ENCODE data around the gene SETD6. TPM values are rescaled to one million over a fixed set of nuclear protein-coding genes. Genes with fewer than 3 reads are reported as not detected.

The SETD6 gene
- total RNA-seq = 33.4 and 34.4 TPM in 2 replicates

GRCh38 chr16:58515125-58515870 is at the start of gene SETD6:
SETD6 (plus strand) TSS chr16:58515517; CDS start chr16:58515538, 21 bp downstream.
- Mint-ChIP-seq H3K36me3 (ENCODE audit: low read depth) (peaks cover 36% of the 10 kb centered on the region), H3K9me3 (no peaks in the 10 kb centered on the region), H3K27me3 (no peaks in the 10 kb centered on the region), H3K4me3 (peak within 1 kb of the TSS; percentile 94), H3K27ac (peak within 1 kb of the TSS; percentile 91), H3K4me1 (peaks cover 19% of the 10 kb centered on the region)
- intact Hi-C loops (cut with micrococcal nuclease) = loop anchor here (1.0 kb wide), 1 partner anchor 115 kb away; no protein-coding TSS in a partner anchor
- DNase-seq = peak; percentile 96

- H3K27me3 Mint-ChIP-seq = peaks cover 62% of the 10 kb centered on the region
Measured at GRCh38 chr16:58465817-58466216, 49.5 kb upstream of the SETD6 start.

GRCh38 chr16:58466396-58466795 is 48.9 kb upstream of the SETD6 start:
- Mint-ChIP-seq H3K36me3 (ENCODE audit: low read depth) (no peaks in the 10 kb centered on the region), H3K4me3 (no peak overlapping the region), H3K27me3 (peaks cover 59% of the 10 kb centered on the region), H3K27ac (no peak overlapping the region), H3K4me1 (peaks cover 2% of the 10 kb centered on the region), H3K9me3 (no peaks in the 10 kb centered on the region)
- intact Hi-C loops (cut with micrococcal nuclease) = no loop called here
- DNase-seq = no peak

More at GRCh38 chr16:58465817-58466216, 49.5 kb upstream of the SETD6 start:
- no peak for DNase-seq
- H3K9me3 Mint-ChIP-seq = no peaks in the 10 kb centered on the region
- H3K4me1 Mint-ChIP-seq = peaks cover 2% of the 10 kb centered on the region
- H3K36me3 Mint-ChIP-seq (ENCODE audit: low read depth) = no peaks in the 10 kb centered on the region
- no peak overlapping the region for H3K4me3 Mint-ChIP-seq
- no peak overlapping the region for H3K27ac Mint-ChIP-seq
- intact Hi-C loops (cut with micrococcal nuclease) = no loop called here

GRCh38 chr16:58467905-58468304 is 47.4 kb upstream of the SETD6 start:
- DNase-seq = no peak
- no peak overlapping the region for H3K27ac Mint-ChIP-seq
- peaks cover 2% of the 10 kb centered on the region for H3K4me1 Mint-ChIP-seq
- no peaks in the 10 kb centered on the region for H3K9me3 Mint-ChIP-seq
- intact Hi-C loops (cut with micrococcal nuclease) = no loop called here
- H3K27me3 Mint-ChIP-seq = peaks cover 45% of the 10 kb centered on the region
- H3K4me3 Mint-ChIP-seq = no peak overlapping the region
- H3K36me3 Mint-ChIP-seq (ENCODE audit: low read depth) = no peaks in the 10 kb centered on the region

DNA sequence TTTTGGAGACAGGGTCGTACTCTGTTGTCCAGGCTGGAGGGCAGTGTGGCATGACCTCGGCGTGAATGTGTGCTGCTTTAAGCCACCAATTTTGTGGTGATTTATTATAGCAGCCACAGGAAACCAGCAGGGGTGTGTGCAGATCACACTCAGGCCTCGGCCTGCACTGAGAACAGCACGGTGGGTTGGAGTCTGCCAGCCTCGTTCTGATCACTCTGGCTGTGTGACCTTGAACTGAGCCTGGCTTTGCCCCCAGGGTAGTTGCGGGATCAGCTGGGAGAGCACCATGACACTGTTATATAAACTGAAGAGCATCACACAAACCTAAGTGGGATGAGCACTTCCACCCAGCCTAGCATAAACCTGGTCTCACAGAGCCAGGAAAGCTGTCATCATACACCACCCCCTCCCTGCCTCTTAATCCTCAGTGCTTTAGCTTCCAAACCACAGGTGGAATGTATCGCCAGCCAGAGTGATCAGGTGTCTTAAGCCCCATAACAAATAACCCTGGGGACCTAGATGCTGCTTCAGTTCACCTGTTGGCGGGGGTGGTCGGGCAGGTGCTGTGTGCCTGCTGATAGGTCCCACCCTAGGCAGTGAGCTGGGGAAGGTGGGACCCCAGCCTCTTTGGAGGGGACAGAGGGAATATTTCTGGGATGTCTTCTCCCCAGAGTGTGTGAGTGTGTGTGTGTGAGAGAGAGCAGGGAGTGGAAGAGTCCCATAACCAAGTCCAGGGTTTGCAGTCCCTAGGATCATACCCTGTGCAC is 43.9 kb upstream of the SETD6 start:
- Mint-ChIP-seq H3K27ac (no peak overlapping the region), H3K4me1 (no peaks in the 10 kb centered on the region), H3K4me3 (no peak overlapping the region), H3K9me3 (no peaks in the 10 kb centered on the region), H3K36me3 (ENCODE audit: low read depth) (no peaks in the 10 kb centered on the region), H3K27me3 (peaks cover 35% of the 10 kb centered on the region)
- intact Hi-C loops (cut with micrococcal nuclease) = no loop called here
- no peak for DNase-seq

DNA sequence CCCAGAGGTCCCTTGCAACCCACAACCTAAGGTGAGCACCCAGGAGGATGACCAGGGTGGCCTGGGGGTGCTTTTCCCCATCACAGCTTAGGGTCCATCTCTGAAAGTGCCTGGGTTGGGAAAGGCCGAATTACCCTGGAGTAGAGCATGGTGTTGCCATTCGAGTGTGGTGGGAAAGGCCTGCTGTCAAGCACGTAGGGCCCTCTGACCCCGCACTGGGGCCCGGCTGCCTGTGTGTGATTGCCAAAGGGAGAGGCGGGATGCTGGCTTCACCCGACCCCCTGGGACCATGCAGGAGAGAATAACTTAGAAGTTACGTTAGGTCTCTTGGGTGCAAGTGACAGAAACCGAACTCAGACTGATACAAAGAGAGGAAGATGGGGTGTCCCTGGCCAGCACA is 43.1 kb upstream of the SETD6 start:
- H3K4me1 Mint-ChIP-seq = no peaks in the 10 kb centered on the region
- no peak overlapping the region for H3K27ac Mint-ChIP-seq
- no peak overlapping the region for H3K4me3 Mint-ChIP-seq
- no peaks in the 10 kb centered on the region for H3K9me3 Mint-ChIP-seq
- intact Hi-C loops (cut with micrococcal nuclease) = no loop called here
- DNase-seq = no peak
- H3K36me3 Mint-ChIP-seq (ENCODE audit: low read depth) = no peaks in the 10 kb centered on the region
- H3K27me3 Mint-ChIP-seq = peaks cover 31% of the 10 kb centered on the region

DNA sequence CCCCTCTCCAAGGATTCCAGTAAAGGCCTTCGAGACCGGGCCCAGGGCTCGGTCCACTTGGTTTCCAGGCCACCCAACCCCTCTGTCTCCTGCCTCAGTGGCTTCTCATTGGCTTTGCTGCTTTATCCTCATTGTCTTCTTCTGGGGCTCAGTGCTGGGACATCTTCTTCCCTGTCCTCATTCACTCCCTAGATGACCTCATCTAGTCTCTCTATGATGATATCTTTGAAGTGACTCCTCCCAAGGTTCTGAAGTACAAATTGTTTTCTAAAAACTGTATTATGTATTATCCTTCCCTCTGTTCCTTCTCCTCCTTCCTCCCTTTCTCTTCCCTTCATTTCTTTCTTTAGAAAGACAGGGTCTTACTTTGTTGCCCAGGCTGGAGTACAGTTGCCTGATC is 42.5 kb upstream of the SETD6 start:
- no peak overlapping the region for H3K4me3 Mint-ChIP-seq
- H3K36me3 Mint-ChIP-seq (ENCODE audit: low read depth) = no peaks in the 10 kb centered on the region
- DNase-seq = no peak
- intact Hi-C loops (cut with micrococcal nuclease) = no loop called here
- no peak overlapping the region for H3K27ac Mint-ChIP-seq
- no peaks in the 10 kb centered on the region for H3K4me1 Mint-ChIP-seq
- H3K9me3 Mint-ChIP-seq = no peaks in the 10 kb centered on the region
- peaks cover 29% of the 10 kb centered on the region for H3K27me3 Mint-ChIP-seq

- intact Hi-C loops (cut with micrococcal nuclease) = no loop called here
- no peaks in the 10 kb centered on the region for H3K4me1 Mint-ChIP-seq
- no peak overlapping the region for H3K27ac Mint-ChIP-seq
- peaks cover 20% of the 10 kb centered on the region for H3K27me3 Mint-ChIP-seq
- DNase-seq = no peak
- H3K9me3 Mint-ChIP-seq = no peaks in the 10 kb centered on the region
- H3K4me3 Mint-ChIP-seq = no peak overlapping the region
- no peaks in the 10 kb centered on the region for H3K36me3 Mint-ChIP-seq (ENCODE audit: low read depth)
Measured at GRCh38 chr16:58474296-58474695, 41.0 kb upstream of the SETD6 start.

DNA sequence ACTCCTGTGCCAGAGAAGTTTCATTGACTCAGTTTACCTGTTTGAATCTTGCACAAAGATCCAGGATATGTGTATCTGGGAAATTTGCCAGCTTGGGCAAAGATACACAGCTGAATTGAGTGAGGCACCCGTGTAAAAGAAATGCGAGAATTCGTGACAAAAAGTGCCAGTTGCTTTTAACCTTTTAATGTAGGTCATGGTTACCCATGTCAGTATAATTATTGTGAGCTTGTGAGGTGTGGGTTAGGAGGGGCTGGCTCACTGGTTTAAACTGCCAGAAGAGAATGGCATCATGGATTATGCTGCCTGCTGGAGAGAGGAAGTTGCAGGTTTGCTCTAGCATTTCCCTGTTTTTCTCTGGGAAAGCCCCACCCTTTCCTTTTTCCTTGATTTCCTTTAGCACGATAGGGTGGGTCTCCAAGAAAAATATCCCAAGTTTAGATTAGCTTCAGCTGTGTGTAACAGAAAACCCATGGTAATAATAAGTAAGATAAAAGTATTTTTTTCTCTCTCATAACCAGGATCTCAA is 40.2 kb upstream of the SETD6 start:
- no peak for DNase-seq
- H3K36me3 Mint-ChIP-seq (ENCODE audit: low read depth) = no peaks in the 10 kb centered on the region
- H3K4me1 Mint-ChIP-seq = no peaks in the 10 kb centered on the region
- H3K9me3 Mint-ChIP-seq = no peaks in the 10 kb centered on the region
- no peak overlapping the region for H3K4me3 Mint-ChIP-seq
- peaks cover 17% of the 10 kb centered on the region for H3K27me3 Mint-ChIP-seq
- no peak overlapping the region for H3K27ac Mint-ChIP-seq
- intact Hi-C loops (cut with micrococcal nuclease) = no loop called here

GRCh38 chr16:58476791-58477190 is 38.5 kb upstream of the SETD6 start:
- H3K36me3 Mint-ChIP-seq (ENCODE audit: low read depth) = no peaks in the 10 kb centered on the region
- no peak overlapping the region for H3K4me3 Mint-ChIP-seq
- H3K4me1 Mint-ChIP-seq = no peaks in the 10 kb centered on the region
- no peak for DNase-seq
- intact Hi-C loops (cut with micrococcal nuclease) = no loop called here
- no peaks in the 10 kb centered on the region for H3K9me3 Mint-ChIP-seq
- peaks cover 14% of the 10 kb centered on the region for H3K27me3 Mint-ChIP-seq
- H3K27ac Mint-ChIP-seq = no peak overlapping the region

GRCh38 chr16:58478427-58478826 is 36.9 kb upstream of the SETD6 start:
- H3K4me1 Mint-ChIP-seq = no peaks in the 10 kb centered on the region
- DNase-seq = no peak
- H3K27ac Mint-ChIP-seq = no peak overlapping the region
- peaks cover 13% of the 10 kb centered on the region for H3K27me3 Mint-ChIP-seq
- no peaks in the 10 kb centered on the region for H3K36me3 Mint-ChIP-seq (ENCODE audit: low read depth)
- no peaks in the 10 kb centered on the region for H3K9me3 Mint-ChIP-seq
- intact Hi-C loops (cut with micrococcal nuclease) = no loop called here
- H3K4me3 Mint-ChIP-seq = no peak overlapping the region

- Mint-ChIP-seq H3K9me3 (no peaks in the 10 kb centered on the region), H3K4me1 (no peaks in the 10 kb centered on the region), H3K27ac (no peak overlapping the region), H3K36me3 (ENCODE audit: low read depth) (no peaks in the 10 kb centered on the region), H3K27me3 (peaks cover 4% of the 10 kb centered on the region), H3K4me3 (no peak overlapping the region)
- DNase-seq = no peak
- intact Hi-C loops (cut with micrococcal nuclease) = no loop called here
Measured at GRCh38 chr16:58481226-58481869, 34.0 kb upstream of the SETD6 start.

- Mint-ChIP-seq H3K27me3 (peaks cover 5% of the 10 kb centered on the region), H3K4me1 (no peaks in the 10 kb centered on the region), H3K4me3 (no peak overlapping the region), H3K9me3 (no peaks in the 10 kb centered on the region), H3K36me3 (ENCODE audit: low read depth) (no peaks in the 10 kb centered on the region), H3K27ac (no peak overlapping the region)
- intact Hi-C loops (cut with micrococcal nuclease) = no loop called here
- no peak for DNase-seq
Measured at GRCh38 chr16:58481931-58482330, 33.4 kb upstream of the SETD6 start.
